Smooth muscle cell (in vitro differentiated cells): ENCODE results near the gene NCAPD3. TPM values are rescaled to one million over a fixed set of nuclear protein-coding genes. Genes with fewer than 3 reads are reported as not detected.

Source experiments
- DNase-seq: peaks from one replicate; lab custom pipeline; 2025; ENCODE audit not compliant: unreplicated experiment; lab: John Stamatoyannopoulos, UW
- H2AFZ ChIP-seq: fragments of 200-600 bp; sonication (generic); 2 replicates; pipeline ENCODE4 v1.6.0; 2016; ENCODE audit warnings: antibody characterized with exemption, low read depth, mild to moderate bottlenecking
- H3F3A ChIP-seq: fragments of 200-600 bp; sonication (generic); 2 replicates; pipeline ENCODE4 v1.6.0; 2017; ENCODE audit warnings: antibody characterized with exemption, low read depth
- H3K27ac ChIP-seq: fragments of 200-600 bp; sonication (generic); 2 replicates; pipeline ENCODE4 v1.5.1; 2016; ENCODE audit warnings: low read depth, mild to moderate bottlenecking
- H3K27me3 ChIP-seq: fragments of 200-600 bp; sonication (generic); 2 replicates; pipeline ENCODE4 v1.6.1; 2016; ENCODE audit warnings: low read depth, mild to moderate bottlenecking
- H3K36me3 ChIP-seq: fragments of 200-600 bp; sonication (generic); 2 replicates; pipeline ENCODE4 v1.5.1; 2016; ENCODE audit warnings: low read depth
- H3K4me1 ChIP-seq: fragments of 200-600 bp; sonication (generic); 2 replicates; pipeline ENCODE4 v1.5.1; 2016; ENCODE audit warnings: low read depth
- H3K4me2 ChIP-seq: fragments of 200-600 bp; sonication (generic); 2 replicates; pipeline ENCODE4 v1.6.0; 2016; ENCODE audit warnings: mild to moderate bottlenecking
- H3K4me3 ChIP-seq: fragments of 200-600 bp; sonication (generic); 2 replicates; pipeline ENCODE4 v1.5.1; 2016; ENCODE audit warnings: mild to moderate bottlenecking
- H3K79me2 ChIP-seq: fragments of 200-600 bp; sonication (generic); 2 replicates; pipeline ENCODE4 v1.6.0; 2016; ENCODE audit warnings: low read depth, mild to moderate bottlenecking
- H3K9ac ChIP-seq: fragments of 200-600 bp; sonication (generic); 2 replicates; pipeline ENCODE4 v1.6.0; 2016; ENCODE audit warnings: low read depth
- H3K9me3 ChIP-seq: fragments of 200-600 bp; sonication (generic); replicated peaks from 2 replicates; pipeline ENCODE4 v1.5.1; 2016; ENCODE audit warnings: low read depth
- H4K20me1 ChIP-seq: fragments of 200-600 bp; sonication (generic); 2 replicates; pipeline ENCODE4 v1.6.0; 2016; ENCODE audit warnings: low read depth
- WGBS: methylation state at CpG from one replicate; pipeline ENCODE4 v1.1.7; 2016; ENCODE audit warnings: low lambda C conversion rate; 5-methylcytosine and 5-hydroxymethylcytosine counted together
- polyA plus RNA-seq: library from polyadenylated mRNA; unstranded; fragments of >200 nt; fragmentation: Nextera tagmentation; extraction: Ambion mirVana; gene quantifications from 2 replicates; pipeline ENCODE4 v1.2.1, GENCODE V29; 2016
- total RNA-seq: library from RNA; depleted of rRNA; stranded (reverse); fragments of >200 nt; gene quantifications from 2 replicates; pipeline ENCODE4 v1.2.3, GENCODE V29; 2014
- TF ChIP-seq, protein P1 (sequence below): fragments of 200-600 bp; sonication (generic); IDR thresholded peaks from 2 replicates; pipeline ENCODE4 v1.5.1; 2017; ENCODE audit warnings: borderline replicate concordance, mild to moderate bottlenecking, antibody characterized with exemption; ENCODE audit not compliant: insufficient read depth, poor library complexity, severe bottlenecking

Gene NCAPD3
- total and polyA plus RNA-seq, 2 experiments from 2014 or later = 6.6 to 11.0 TPM

DNA sequence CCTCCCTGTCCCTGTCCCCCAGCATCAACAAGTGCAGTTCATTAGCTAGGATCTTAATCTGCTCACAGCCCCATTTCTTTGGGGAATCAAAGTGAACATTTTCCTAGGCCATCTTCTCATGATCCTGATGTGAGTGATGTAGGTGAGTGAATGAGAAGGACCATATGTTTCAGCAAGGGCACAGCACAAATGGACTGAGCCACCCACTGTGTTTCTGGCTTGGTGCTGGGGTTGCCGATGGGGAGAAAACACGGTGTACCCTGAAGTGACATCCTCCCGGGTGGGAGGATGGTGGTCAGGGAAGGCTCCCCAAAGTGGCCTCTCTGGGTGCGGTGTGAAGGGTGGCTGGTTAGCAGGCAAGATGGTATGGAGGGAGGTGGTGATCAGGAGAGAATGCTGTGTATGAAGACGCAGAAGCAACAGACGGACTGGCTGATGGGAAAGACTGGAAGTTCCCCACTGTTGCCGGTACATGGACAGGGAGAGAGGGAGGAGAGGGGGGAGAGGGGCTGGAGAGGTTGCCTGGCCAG is 82.7 kb downstream of the NCAPD3 start:
- no peak overlapping the region for H3K4me3 ChIP-seq
- H3K9me3 ChIP-seq = no peaks in the 10 kb centered on the region
- 96% methylated on average over 5 of the region's 7 CpGs for WGBS
- DNase-seq = no peak
- no peak overlapping the region for H3K9ac ChIP-seq
- no peaks in the 10 kb centered on the region for H3K36me3 ChIP-seq
- TF ChIP-seq, protein P1, sequence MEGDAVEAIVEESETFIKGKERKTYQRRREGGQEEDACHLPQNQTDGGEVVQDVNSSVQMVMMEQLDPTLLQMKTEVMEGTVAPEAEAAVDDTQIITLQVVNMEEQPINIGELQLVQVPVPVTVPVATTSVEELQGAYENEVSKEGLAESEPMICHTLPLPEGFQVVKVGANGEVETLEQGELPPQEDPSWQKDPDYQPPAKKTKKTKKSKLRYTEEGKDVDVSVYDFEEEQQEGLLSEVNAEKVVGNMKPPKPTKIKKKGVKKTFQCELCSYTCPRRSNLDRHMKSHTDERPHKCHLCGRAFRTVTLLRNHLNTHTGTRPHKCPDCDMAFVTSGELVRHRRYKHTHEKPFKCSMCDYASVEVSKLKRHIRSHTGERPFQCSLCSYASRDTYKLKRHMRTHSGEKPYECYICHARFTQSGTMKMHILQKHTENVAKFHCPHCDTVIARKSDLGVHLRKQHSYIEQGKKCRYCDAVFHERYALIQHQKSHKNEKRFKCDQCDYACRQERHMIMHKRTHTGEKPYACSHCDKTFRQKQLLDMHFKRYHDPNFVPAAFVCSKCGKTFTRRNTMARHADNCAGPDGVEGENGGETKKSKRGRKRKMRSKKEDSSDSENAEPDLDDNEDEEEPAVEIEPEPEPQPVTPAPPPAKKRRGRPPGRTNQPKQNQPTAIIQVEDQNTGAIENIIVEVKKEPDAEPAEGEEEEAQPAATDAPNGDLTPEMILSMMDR = no peak
- H3K27me3 ChIP-seq = no peaks in the 10 kb centered on the region
- H2AFZ ChIP-seq = no peak overlapping the region
- no peak overlapping the region for H3K4me2 ChIP-seq
- H3K79me2 ChIP-seq = peaks cover 6% of the 10 kb centered on the region
- no peaks in the 10 kb centered on the region for H3K4me1 ChIP-seq
- H3K27ac ChIP-seq = no peak overlapping the region
- H3F3A ChIP-seq = no peaks in the 10 kb centered on the region
- peaks cover 66% of the 10 kb centered on the region for H4K20me1 ChIP-seq

DNA sequence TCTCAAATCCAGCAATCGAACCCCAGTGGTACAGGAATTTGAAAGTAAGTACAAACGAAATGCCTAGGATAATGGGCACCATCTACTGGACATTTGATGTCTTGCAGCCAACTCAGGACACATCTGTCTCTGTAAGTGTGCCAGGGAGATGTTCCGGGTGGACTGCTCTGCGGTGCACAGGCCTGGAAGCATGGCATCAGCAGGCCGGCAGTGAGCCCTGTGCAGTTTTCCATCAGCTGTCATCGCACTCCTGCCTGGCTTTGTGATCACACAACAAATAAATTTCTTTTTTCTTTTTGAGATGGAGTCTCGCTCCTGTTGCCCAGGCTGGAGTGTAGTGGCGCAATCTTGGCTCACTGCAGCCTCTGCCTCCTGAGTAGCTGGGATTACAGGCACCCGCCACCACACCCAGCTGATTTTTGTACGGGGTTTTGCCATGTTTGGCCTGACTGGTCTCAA is 83.9 kb downstream of the NCAPD3 start:
- Histone ChIP-seq H3K27ac (no peak overlapping the region), H3K9me3 (no peaks in the 10 kb centered on the region), H3K4me2 (no peak overlapping the region), H2AFZ (no peak overlapping the region), H3K4me3 (no peak overlapping the region), H3K9ac (no peak overlapping the region), H3K27me3 (no peaks in the 10 kb centered on the region), H3K79me2 (peaks cover 16% of the 10 kb centered on the region), H3F3A (no peaks in the 10 kb centered on the region), H3K36me3 (no peaks in the 10 kb centered on the region), H4K20me1 (peaks cover 77% of the 10 kb centered on the region), H3K4me1 (no peaks in the 10 kb centered on the region)
- TF ChIP-seq, protein P1 = peak; percentile 87
- DNase-seq = no peak
- 69% methylated on average over 9 of the region's 10 CpGs for WGBS

DNA sequence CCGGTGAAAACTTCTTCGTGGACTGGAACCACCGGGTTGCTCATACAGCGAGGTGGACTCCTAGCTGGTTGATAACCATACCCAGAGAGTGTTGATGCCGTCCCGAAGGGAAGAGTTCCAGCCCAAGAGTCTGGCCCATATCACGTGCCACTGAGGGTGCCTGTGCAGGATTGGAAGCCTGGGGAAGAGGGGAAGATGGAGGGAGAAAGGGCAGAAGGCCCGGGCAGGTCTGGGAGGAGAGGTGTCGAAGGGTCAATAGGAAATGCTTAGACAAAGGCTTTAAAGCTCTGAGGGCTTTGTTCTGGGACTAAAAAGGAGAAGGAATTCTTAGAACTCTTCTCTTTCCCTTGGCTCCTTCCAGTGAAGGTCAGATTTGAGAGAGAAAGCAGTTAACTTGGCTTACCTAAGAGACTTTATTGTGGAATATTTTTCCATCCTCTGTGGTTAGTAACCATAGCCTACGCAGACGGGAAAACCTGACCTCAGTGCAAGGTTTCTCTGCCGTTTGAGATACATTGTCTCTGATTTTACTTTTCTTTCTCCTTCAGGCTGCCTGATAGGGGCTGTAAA is 84.4 kb downstream of the NCAPD3 start:
- H3K4me1 ChIP-seq = no peaks in the 10 kb centered on the region
- peaks cover 76% of the 10 kb centered on the region for H4K20me1 ChIP-seq
- TF ChIP-seq, protein P1 = no peak
- H3K4me2 ChIP-seq = no peak overlapping the region
- H3K9me3 ChIP-seq = no peaks in the 10 kb centered on the region
- WGBS = 76% methylated on average over 12 of the region's 12 CpGs
- no peaks in the 10 kb centered on the region for H3F3A ChIP-seq
- no peak for DNase-seq
- H3K27ac ChIP-seq = peak overlapping the region; percentile 37
- H3K27me3 ChIP-seq = no peaks in the 10 kb centered on the region
- no peak overlapping the region for H2AFZ ChIP-seq
- H3K36me3 ChIP-seq = no peaks in the 10 kb centered on the region
- no peak overlapping the region for H3K4me3 ChIP-seq
- H3K79me2 ChIP-seq = peaks cover 21% of the 10 kb centered on the region
- no peak overlapping the region for H3K9ac ChIP-seq

DNA sequence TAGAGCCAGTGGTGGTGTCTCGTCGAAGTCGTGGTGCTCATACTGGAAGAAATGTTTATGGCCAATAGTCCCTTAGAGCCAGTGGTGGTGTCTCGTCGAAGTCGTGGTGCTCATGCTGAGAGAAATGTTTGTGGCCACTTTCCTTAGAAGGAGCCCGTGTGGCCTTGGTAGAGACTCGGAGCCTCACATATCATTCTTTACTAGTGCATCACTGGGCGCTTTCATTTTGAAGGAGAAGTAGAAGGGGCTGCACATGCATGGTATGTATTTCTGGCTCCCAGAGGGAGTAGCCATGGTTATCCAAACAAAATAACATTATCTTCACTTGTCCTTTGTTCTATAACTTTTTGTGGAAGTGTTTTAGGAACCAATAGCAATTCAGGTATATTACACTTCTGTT is 85.4 kb downstream of the NCAPD3 start:
- Histone ChIP-seq H3K79me2 (peaks cover 26% of the 10 kb centered on the region), H3K9me3 (no peaks in the 10 kb centered on the region), H3K4me2 (no peak overlapping the region), H3F3A (no peaks in the 10 kb centered on the region), H3K4me3 (no peak overlapping the region), H3K9ac (no peak overlapping the region), H3K27ac (peak overlapping the region; percentile 37), H4K20me1 (peaks cover 66% of the 10 kb centered on the region), H2AFZ (no peak overlapping the region), H3K27me3 (no peaks in the 10 kb centered on the region), H3K4me1 (no peaks in the 10 kb centered on the region), H3K36me3 (no peaks in the 10 kb centered on the region)
- TF ChIP-seq, protein P1 = no peak
- 93% methylated on average over 9 of the region's 9 CpGs for WGBS
- no peak for DNase-seq
